MM.1S (cell line): ENCODE data around the gene ARRDC3.

Experiments used
- EZH2 ChIP-seq: fragments of 300-600 bp; sonication (generic); optimal IDR thresholded peaks from 2 replicates; pipeline ENCODE3; 2017; ENCODE audit warnings: low read depth, mild to moderate bottlenecking, antibody characterized with exemption, low read length, mixed read lengths
- EZH2phosphoT487 ChIP-seq: fragments of 300-600 bp; sonication (generic); IDR thresholded peaks from 2 replicates; pipeline ENCODE4 v1.6.1; 2018; ENCODE audit warnings: antibody characterized with exemption, low read length
- TF ChIP-seq, protein P1 (sequence below): fragments of 300-600 bp; sonication (generic); IDR thresholded peaks from 2 replicates; pipeline ENCODE4 v1.5.1; 2016; ENCODE audit warnings: antibody characterized with exemption, low read length, mixed read lengths

DNA sequence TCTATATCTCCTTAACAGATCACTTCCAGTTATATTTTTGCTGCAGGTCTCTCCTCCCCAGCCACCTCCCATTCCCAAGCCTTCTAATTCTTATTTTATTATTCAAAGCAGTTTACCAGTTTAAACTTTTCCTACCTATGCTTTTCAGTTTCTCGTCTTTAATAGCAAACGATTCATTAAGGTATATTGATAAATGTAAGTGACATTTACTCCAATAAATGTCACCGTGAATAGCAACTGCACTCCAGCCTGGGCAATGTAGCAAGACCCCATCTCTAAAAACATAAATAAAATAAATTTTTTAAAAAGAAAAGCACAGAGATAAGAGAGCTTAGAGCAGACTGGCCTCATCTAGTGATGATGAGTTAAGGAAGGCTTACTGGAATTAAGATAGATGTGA lies 42.6 kb downstream of the ARRDC3 start:
- TF ChIP-seq, protein P1, sequence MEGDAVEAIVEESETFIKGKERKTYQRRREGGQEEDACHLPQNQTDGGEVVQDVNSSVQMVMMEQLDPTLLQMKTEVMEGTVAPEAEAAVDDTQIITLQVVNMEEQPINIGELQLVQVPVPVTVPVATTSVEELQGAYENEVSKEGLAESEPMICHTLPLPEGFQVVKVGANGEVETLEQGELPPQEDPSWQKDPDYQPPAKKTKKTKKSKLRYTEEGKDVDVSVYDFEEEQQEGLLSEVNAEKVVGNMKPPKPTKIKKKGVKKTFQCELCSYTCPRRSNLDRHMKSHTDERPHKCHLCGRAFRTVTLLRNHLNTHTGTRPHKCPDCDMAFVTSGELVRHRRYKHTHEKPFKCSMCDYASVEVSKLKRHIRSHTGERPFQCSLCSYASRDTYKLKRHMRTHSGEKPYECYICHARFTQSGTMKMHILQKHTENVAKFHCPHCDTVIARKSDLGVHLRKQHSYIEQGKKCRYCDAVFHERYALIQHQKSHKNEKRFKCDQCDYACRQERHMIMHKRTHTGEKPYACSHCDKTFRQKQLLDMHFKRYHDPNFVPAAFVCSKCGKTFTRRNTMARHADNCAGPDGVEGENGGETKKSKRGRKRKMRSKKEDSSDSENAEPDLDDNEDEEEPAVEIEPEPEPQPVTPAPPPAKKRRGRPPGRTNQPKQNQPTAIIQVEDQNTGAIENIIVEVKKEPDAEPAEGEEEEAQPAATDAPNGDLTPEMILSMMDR = no peak
- no peak for TF ChIP-seq EZH2phosphoT487
- no peak for TF ChIP-seq EZH2
